Epithelial cell of proximal tubule (primary cell): ENCODE data around the gene ST6GALNAC1. TPM values are rescaled to one million over a fixed set of nuclear protein-coding genes. Genes with fewer than 3 reads are reported as not detected.

ENCODE experiments used
- DNase-seq: peaks from one replicate; pipeline ENCODE4 v3.0.0-alpha.2; 2011; ENCODE audit warnings: low read depth
- H3K4me3 ChIP-seq: 2 replicates; pipeline ENCODE4 v1.5.1; 2011; ENCODE audit warnings: low read depth, mild to moderate bottlenecking, low read length
- CTCF ChIP-seq: conservative IDR thresholded peaks from 2 replicates; pipeline ENCODE4 v1.5.1; 2012; ENCODE audit warnings: low read depth, mild to moderate bottlenecking, low read length
- total RNA-seq: library from RNA; depleted of rRNA; stranded (reverse); fragments of >200 nt; gene quantifications from 2 replicates; pipeline ENCODE4 v1.2.3, GENCODE V29; 2015

Gene ST6GALNAC1
- 0.36 and 0.52 TPM in 2 replicates for total RNA-seq

- no peak within 1 kb of the TSS for H3K4me3 ChIP-seq
- DNase-seq, result no peak
These were observed at the start of gene ST6GALNAC1 for GRCh38 chr17:76643553-76644148. Gene ST6GALNAC1, minus strand, starts transcription at chr17:76643757. Its CDS starts 119 bp downstream, at chr17:76643638.

GRCh38 chr17:76691379-76692191, 48.0 kb upstream of the ST6GALNAC1 start:
- no peak overlapping the region for H3K4me3 ChIP-seq
- no peak for TF ChIP-seq CTCF
- no peak for DNase-seq

More at GRCh38 chr17:76643553-76644148, at the start of gene ST6GALNAC1:
- no peak for TF ChIP-seq CTCF

GRCh38 chr17:76690596-76691280, 47.2 kb upstream of the ST6GALNAC1 start:
- no peak for TF ChIP-seq CTCF
- no peak for DNase-seq
- no peak overlapping the region for H3K4me3 ChIP-seq

- TF ChIP-seq CTCF, result no peak
- no peak for DNase-seq
- H3K4me3 ChIP-seq, result no peak overlapping the region
These were observed 46.3 kb upstream of the ST6GALNAC1 start for GRCh38 chr17:76689859-76690258.

- no peak overlapping the region for H3K4me3 ChIP-seq
- no peak for DNase-seq
- TF ChIP-seq CTCF, result no peak
These were observed 44.6 kb upstream of the ST6GALNAC1 start for GRCh38 chr17:76688165-76688622.

- H3K4me3 ChIP-seq, result no peak overlapping the region
- TF ChIP-seq CTCF, result no peak
- no peak for DNase-seq
These were observed 44.0 kb upstream of the ST6GALNAC1 start for GRCh38 chr17:76687298-76688164.
